GM19240 (cell line): Measurements from ENCODE around the gene NXF3.
"Not testable (repeated sequence)": the region's sequence is repeated elsewhere in the genome, so short reads cannot be mapped to it uniquely, and the experiment has no call there.

ENCODE experiments used
- DNase-seq: peaks from one replicate; pipeline ENCODE4 v3.0.0; 2011; ENCODE audit warnings: low spot score; ENCODE audit not compliant: insufficient read length

NXF3 gene

DNA sequence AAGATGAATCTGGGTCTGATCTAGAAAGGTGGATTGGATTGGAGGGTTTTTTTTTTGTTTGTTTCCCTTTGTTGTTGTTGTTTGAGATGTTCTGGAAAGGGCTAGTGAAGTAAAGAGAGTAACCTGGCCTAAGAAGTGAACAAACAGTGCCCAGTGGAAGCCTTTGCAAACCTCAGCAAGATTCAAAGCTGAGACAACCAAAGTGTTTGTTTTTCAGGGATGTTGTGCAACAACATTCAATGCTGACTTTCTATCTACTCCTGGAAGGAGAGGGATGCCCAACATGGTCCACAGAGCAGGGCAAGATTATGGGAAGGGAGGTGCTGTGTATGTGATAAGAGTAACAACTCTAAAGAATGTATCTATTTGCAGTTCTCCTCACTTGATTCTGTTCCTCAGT lies 40.3 kb downstream of the NXF3 start:
- DNase-seq, result no peak

DNA sequence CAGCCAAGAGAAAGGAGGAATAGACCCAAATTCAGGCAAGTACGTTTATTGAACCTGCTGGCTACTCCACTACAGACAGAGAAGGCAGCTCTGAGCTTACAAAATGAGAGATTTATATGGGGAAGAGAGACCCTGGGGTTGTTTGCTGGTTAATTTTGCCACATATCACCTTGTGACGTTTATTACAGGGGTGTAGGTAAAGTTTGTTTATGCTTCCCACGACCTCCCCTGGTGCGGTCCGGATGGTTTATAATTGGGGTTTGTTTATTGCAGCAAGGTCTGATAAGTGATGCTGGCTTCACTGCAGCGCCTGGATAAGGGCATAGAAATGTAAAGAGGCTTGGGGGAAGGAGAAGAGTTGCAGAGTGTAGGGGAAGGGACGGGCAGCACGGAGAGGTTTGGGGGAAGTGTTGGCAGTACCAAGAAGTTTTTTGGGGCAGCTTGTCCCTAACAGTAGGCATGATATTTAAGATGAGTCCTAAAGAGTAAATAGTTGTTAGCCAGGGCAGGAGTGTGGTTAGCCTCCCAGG lies 41.6 kb downstream of the NXF3 start:
- no peak for DNase-seq

DNA sequence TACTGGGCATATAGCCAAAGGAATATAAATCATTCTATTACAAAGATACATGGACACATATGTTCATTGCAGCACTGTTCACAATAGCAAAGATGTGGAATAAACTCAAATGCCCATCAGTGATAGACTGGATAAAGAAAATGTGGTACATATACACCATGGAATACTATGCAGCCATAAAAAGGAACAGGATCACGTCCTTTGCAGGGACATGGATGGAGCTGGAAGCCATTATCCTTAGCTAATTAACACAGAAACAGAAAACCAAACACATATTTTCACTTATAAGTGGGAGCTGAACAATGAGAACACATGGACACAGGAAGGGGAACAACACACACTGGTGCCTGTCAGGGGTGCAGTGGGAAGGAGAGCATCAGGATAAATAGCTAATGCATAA lies 59.6 kb downstream of the NXF3 start:
- not testable (repeated sequence) for DNase-seq
